K562 (cell line): ENCODE data around the gene TPMT. TPM values are rescaled to one million over a fixed set of nuclear protein-coding genes. Genes with fewer than 3 reads are reported as not detected.

Experiments used
- ATAC-seq: fragments of 200-7000 bp; cut with Tn5 transposase; 3 replicates; pipeline ENCODE4 v1.9.1; 2020; ENCODE audit warnings: moderate library complexity
- BruUV-seq: library from RNA; stranded (reverse); fragments of 400-500 nt; replicated peaks from 2 replicates; lab custom pipeline; 2021; lab: Mats Ljungman, UMichigan
- CTCF ChIA-PET: fragments of 300-600 bp; formaldehyde crosslinking; extraction: SDS; loops from one replicate; lab custom pipeline; 2021; ENCODE audit warnings: low intra/inter-chr PET ratio; lab: Yijun Ruan, JAX
- POLR2A ChIA-PET: fragments of 300-600, 350-650 bp; sonication (Branson Sonifier 250); formaldehyde crosslinking; extraction: SDS; loops from one replicate; lab custom pipeline; 2021; ENCODE audit warnings: antibody characterized with exemption, inconsistent platforms; lab: Yijun Ruan, JAX
- DNase-seq, 4 experiments: peaks; one replicate each; pipeline versions ENCODE4 v3.0.0 to v3.0.0-alpha.2; 2011 to 2018; ENCODE audit warnings: low spot score in 3 of 4, mixed read lengths in 3 of 4; ENCODE audit errors: extremely low read depth in 1 of 4
- FAIRE-seq: peaks from 2 replicates; lab custom pipeline; 2011; peaks lifted over from hg19 to GRCh38; lab: Jason Lieb, UNC
- H2AFZ ChIP-seq: 2 replicates; pipeline ENCODE4 v1.6.0; 2011; ENCODE audit warnings: low read depth, low read length, control low read depth, inconsistent platforms
- H3K27ac ChIP-seq: fragments of 200-600 bp; 3 replicates; pipeline ENCODE4 v1.8.0; 2011; ENCODE audit warnings: low read depth, mild to moderate bottlenecking, control low read depth, inconsistent platforms, low read length, moderate library complexity, mixed read lengths; ENCODE audit errors: extremely low read depth
- H3K27me3 ChIP-seq, 2 experiments: fragments of 300-600 bp in 1 of 2; 2 replicates in 1 of 2; 3 replicates in 1 of 2; pipeline versions ENCODE4 v1.6.0 to v1.8.0; 2011; ENCODE audit warnings: inconsistent platforms in 2 of 2, low read length in 2 of 2, mild to moderate bottlenecking in 1 of 2, mixed read lengths in 1 of 2, moderate library complexity in 1 of 2; ENCODE audit not compliant: control insufficient read depth in 2 of 2, insufficient read depth in 2 of 2
- H3K36me3 ChIP-seq: fragments of 300-600 bp; 3 replicates; pipeline ENCODE4 v1.8.0; 2011; ENCODE audit warnings: mild to moderate bottlenecking, low read length, inconsistent platforms; ENCODE audit not compliant: control insufficient read depth, insufficient read depth
- H3K4me1 ChIP-seq, 2 experiments: fragments of 200-600 bp in 1 of 2; replicated peaks in 1 of 2; 2 replicates in 1 of 2; 3 replicates in 1 of 2; pipeline versions ENCODE4 v1.5.1 to v1.8.0; 2011; ENCODE audit warnings: inconsistent platforms in 2 of 2, low read length in 2 of 2, mild to moderate bottlenecking in 1 of 2, mixed read lengths in 1 of 2, moderate library complexity in 1 of 2; ENCODE audit not compliant: control insufficient read depth in 2 of 2, insufficient read depth in 2 of 2
- H3K4me2 ChIP-seq: 2 replicates; pipeline ENCODE4 v1.6.1; 2011; ENCODE audit warnings: low read length, control low read depth, inconsistent platforms, mixed read lengths; ENCODE audit not compliant: insufficient read depth
- H3K4me3 ChIP-seq: fragments of 200-600 bp; sonication (generic), shearing (Covaris generic); 2 replicates; pipeline ENCODE4 v1.5.1; 2016; ENCODE audit warnings: control low read depth, inconsistent platforms
- H3K79me2 ChIP-seq: fragments of 200-600 bp; 3 replicates; pipeline ENCODE4 v1.8.0; 2011; ENCODE audit warnings: low read length, inconsistent platforms; ENCODE audit not compliant: control insufficient read depth, insufficient read depth
- H3K9ac ChIP-seq, 2 experiments: 2 replicates each; pipeline versions ENCODE4 v1.6.0 to v1.6.1; 2011; ENCODE audit warnings: low read depth in 2 of 2, low read length in 2 of 2, control low read depth in 1 of 2, inconsistent platforms in 1 of 2, mild to moderate bottlenecking in 1 of 2, mixed read lengths in 1 of 2; ENCODE audit not compliant: insufficient read depth in 1 of 2
- H3K9me1 ChIP-seq: one replicate; pipeline ENCODE4 v1.6.0; 2011; ENCODE audit warnings: inconsistent platforms, mild to moderate bottlenecking, low read length, moderate library complexity; ENCODE audit not compliant: control insufficient read depth, insufficient read depth
- H3K9me3 ChIP-seq: replicated peaks from 2 replicates; pipeline ENCODE4 v1.5.1; 2011; ENCODE audit warnings: low read depth, low read length, inconsistent platforms; ENCODE audit not compliant: control insufficient read depth, insufficient read depth
- H4K20me1 ChIP-seq: replicated peaks from 2 replicates; pipeline ENCODE4 v1.6.1; 2011; ENCODE audit warnings: low read length, inconsistent platforms, mixed read lengths; ENCODE audit not compliant: control insufficient read depth, insufficient read depth
- ATF3 ChIP-seq, 2 experiments: fragments of 450-650 bp in 1 of 2; sonication (generic) in 1 of 2; formaldehyde crosslinking in 1 of 2; IDR thresholded peaks in 1 of 2; conservative IDR thresholded peaks in 1 of 2; 2 replicates each; pipeline versions ENCODE4 v1.6.1 to v1.8.1; 2016 to 2023; ENCODE audit warnings: mild to moderate bottlenecking in 2 of 2, moderate library complexity in 2 of 2, inconsistent platforms in 1 of 2, missing genetic modification reagents in 1 of 2
- CREM ChIP-seq: IDR thresholded peaks from 2 replicates; pipeline ENCODE4 v1.6.1; 2014; ENCODE audit warnings: antibody characterized with exemption, low read depth
- FOXK1 ChIP-seq: sonication (generic); formaldehyde crosslinking; IDR thresholded peaks from 2 replicates; pipeline ENCODE4 v1.8.0; 2022; ENCODE audit warnings: missing genetic modification reagents, mild to moderate bottlenecking, borderline replicate concordance
- GABPA ChIP-seq: fragments of 200-800 bp; sonication (Bioruptor generic); conservative IDR thresholded peaks from 2 replicates; pipeline ENCODE4 v1.6.1; 2016; ENCODE audit warnings: low read depth, missing genetic modification characterization, missing compliant biosample characterization
- MAZ ChIP-seq, 2 experiments: fragments of 450-650 bp in 1 of 2; sonication (generic) in 1 of 2; formaldehyde crosslinking; IDR thresholded peaks in 1 of 2; conservative IDR thresholded peaks in 1 of 2; 2 replicates each; pipeline versions ENCODE4 v1.4.0 to v1.5.0; 2020; ENCODE audit warnings: mild to moderate bottlenecking in 1 of 2, missing genetic modification reagents in 1 of 2
- MCM3 ChIP-seq: fragments of 450-650 bp; IDR thresholded peaks from 2 replicates; pipeline ENCODE4 v1.6.1; 2016
- NR2C2 ChIP-seq, 2 experiments: fragments of 200-800 bp in 1 of 2; sonication (Bioruptor generic) in 1 of 2; sonication (generic) in 1 of 2; formaldehyde crosslinking in 1 of 2; IDR thresholded peaks; 2 replicates each; pipeline versions ENCODE4 v1.6.1 to v1.8.0; 2016 to 2022; ENCODE audit warnings: mild to moderate bottlenecking in 1 of 2, missing compliant biosample characterization in 1 of 2, missing genetic modification characterization in 1 of 2, missing genetic modification reagents in 1 of 2
- PKNOX1 ChIP-seq: fragments of 450-650 bp; IDR thresholded peaks from 2 replicates; pipeline ENCODE4 v1.6.1; 2016
- SMARCE1 ChIP-seq: fragments of 450-650 bp; IDR thresholded peaks from 2 replicates; pipeline ENCODE4 v1.7.1; 2016; ENCODE audit warnings: mild to moderate bottlenecking
- TAL1 ChIP-seq: fragments of 450-650 bp; IDR thresholded peaks from 2 replicates; pipeline ENCODE4 v1.6.1; 2016; ENCODE audit warnings: mild to moderate bottlenecking
- ZNF165 ChIP-seq: fragments of 250-450 bp; sonication (Bioruptor Pico); IDR thresholded peaks from 2 replicates; pipeline ENCODE4 v1.4.0; 2020; ENCODE audit warnings: borderline replicate concordance
- WGBS: fragments of 100-300 bp; shearing (Covaris generic); methylation state at CpG from one replicate; pipeline ENCODE4 v1.1.6; 2016; ENCODE audit warnings: low coverage, mixed read lengths; ENCODE audit not compliant: insufficient coverage; ENCODE audit errors: missing lambda C conversion rate; 5-methylcytosine and 5-hydroxymethylcytosine counted together
- in situ Hi-C: fragments of 300-500 bp; cut with MboI; formaldehyde crosslinking; loops from 4 replicates; pipeline ENCODE4 v1.15.0; 2018; ENCODE audit warnings: inconsistent platforms, mixed read lengths
- intact Hi-C: fragments of 100-400 bp; cut with micrococcal nuclease; formaldehyde crosslinking; loops from 2 replicates; pipeline ENCODE4 v1.14.2; 2022
- polyA plus RNA-seq, 8 experiments: library from polyadenylated mRNA; depleted of rRNA in 4 of 8; stranded (reverse) in 5 of 8; unstranded in 3 of 8; fragments of >200 nt; fragmentation: Nextera tagmentation in 2 of 8; fragmentation: Illumina TruSeq in 1 of 8; extraction: Ambion mirVana in 2 of 8; extraction: Trizol in 1 of 8; gene quantifications; 2 replicates each; pipeline versions ENCODE4 v1.2.1 to v1.2.3, GENCODE V29; 2011 to 2014; ENCODE audit warnings: inconsistent platforms in 1 of 8, missing spikeins in 1 of 8
- total RNA-seq, 7 experiments: library from RNA; depleted of rRNA in 6 of 7; stranded (reverse); fragments of >200 nt in 6 of 7; fragmentation: Illumina TruSeq in 2 of 7; extraction: Trizol in 2 of 7; gene quantifications; 2 replicates each; pipeline versions ENCODE4 v1.2.1 to v1.2.3, GENCODE V29; 2011 to 2021; ENCODE audit warnings: low replicate concordance in 1 of 7

The TPMT gene
- total and polyA plus RNA-seq, 9 of the 15 experiments (the other 6 are each of a cell fraction or from before 2014, with no cell fraction given), result 24.2 to 67.4 (median 46.5) TPM

GRCh38 chr6:18160911-18161310, 6.0 kb upstream of the TPMT start:
- no peak overlapping the region for H3K4me2 ChIP-seq
- no peak overlapping the region for H3K4me3 ChIP-seq
- no peaks in the 10 kb centered on the region for H3K9me1 ChIP-seq
- ChIA-PET CTCF (no interaction called here), POLR2A (no interaction called here)
- no peaks in the 10 kb centered on the region for H3K27me3 ChIP-seq
- H3K9ac ChIP-seq, result no peak overlapping the region
- intact Hi-C loops (no loop called here), in situ Hi-C loops (no loop called here)
- no peak for DNase-seq
- peaks cover 54% of the 10 kb centered on the region for H3K36me3 ChIP-seq
- WGBS, result 100% methylated on average over 1 of the region's 1 CpG
- 0 out of 3 replicates have a peak overlapping the region, but pooled peaks have one; percentile 5 for H3K27ac ChIP-seq
- ATAC-seq, result no peak
- peaks cover 8 to 13% of the 10 kb centered on the region in 2 experiments for H3K4me1 ChIP-seq
- TF ChIP-seq ATF3 (IDR thresholded peaks at IDR 0.05) (peak; percentile 31; the same call in 1 of the 2 replicates), ATF3 (CRISPR knock-in tag; conservative IDR thresholded peaks at IDR 0.05) (no peak), MCM3 (no peak)
- no peaks in the 10 kb centered on the region for H3K9me3 ChIP-seq
- H2AFZ ChIP-seq, result no peak overlapping the region
- peaks cover 6% of the 10 kb centered on the region; the same call in 2 of the 3 replicates for H3K79me2 ChIP-seq
- H4K20me1 ChIP-seq, result no peaks in the 10 kb centered on the region
- FAIRE-seq, result no peak
- no TSS peak for BruUV-seq

- no peaks in the 10 kb centered on the region for H3K9me3 ChIP-seq
- peak overlapping the region; percentile 83 for H2AFZ ChIP-seq
- H3K9me1 ChIP-seq, result no peaks in the 10 kb centered on the region
- ATAC-seq (peak; percentile 69), DNase-seq (peak; percentile 63 to 82 (median 69)), FAIRE-seq (peak; percentile 60)
- peak overlapping the region; percentile 74 for H3K4me3 ChIP-seq
- H3K4me2 ChIP-seq, result peak overlapping the region; percentile 78
- H3K36me3 ChIP-seq, result peaks cover 20% of the 10 kb centered on the region
- H4K20me1 ChIP-seq, result no peaks in the 10 kb centered on the region
- peak overlapping the region; percentile 65 for H3K27ac ChIP-seq
- 0% methylated on average over 26 of the region's 26 CpGs for WGBS
- no TSS peak for BruUV-seq
- no peaks in the 10 kb centered on the region for H3K27me3 ChIP-seq
- peaks cover 14 to 25% of the 10 kb centered on the region in 2 experiments for H3K4me1 ChIP-seq
- intact Hi-C loops (loop anchor here (5.0 to 10.0 kb wide), 2 partner anchors 106 to 451 kb away; partner anchors contain the start of genes DEK and NUP153), in situ Hi-C loops (no loop called here)
- POLR2A ChIA-PET, result interaction anchor here (0.7 to 1.1 kb wide), 2 partner anchors 16 to 185 kb away, joined by 3 read pairs; no protein-coding TSS in a partner anchor
- peak overlapping the region; percentile 72 to 95 for H3K9ac ChIP-seq
- H3K79me2 ChIP-seq, result peaks cover 40% of the 10 kb centered on the region
- CTCF ChIA-PET, result interaction anchor here (0.5 kb wide), 1 partner anchor 565 kb away, joined by 3 read pairs; no protein-coding TSS in a partner anchor
- TF ChIP-seq CREM, result peak; percentile 40
- TF ChIP-seq GABPA (tag), result no peak; the same call in 1 of the 2 replicates
- no peak for TF ChIP-seq TAL1
- peak; percentile 35; the same call in 1 of the 2 replicates for TF ChIP-seq NR2C2 (CRISPR knock-in tag; IDR thresholded peaks at IDR 0.05)
- no peak for TF ChIP-seq NR2C2 (tag; IDR thresholded peaks at IDR 0.05)
- TF ChIP-seq ZNF165 (CRISPR knock-in tag), result no peak
- peak in 1 of 2 experiments; percentile 54; a peak in 1 of 4 replicates for TF ChIP-seq MAZ (CRISPR knock-in tag; conservative IDR thresholded peaks at IDR 0.05 in 1 of 2, IDR thresholded peaks at IDR 0.05 in 1 of 2)
- no peak for TF ChIP-seq FOXK1 (CRISPR knock-in tag)
- TF ChIP-seq PKNOX1, result peak; percentile 39; the same call in 1 of the 2 replicates
- peak; percentile 66; the same call in 1 of the 2 replicates for TF ChIP-seq SMARCE1
Measured at GRCh38 chr6:18155864-18156421, 1.1 kb upstream of the TPMT start.
